H1 (cell line): Measurements from ENCODE around the gene SPOCD1.

Experiments used
- CBX5 ChIP-seq: fragments of 300-800, 300-1000 bp; sonication (generic); IDR thresholded peaks from 2 replicates; pipeline ENCODE4 v1.7.1; 2016; ENCODE audit warnings: antibody characterized with exemption, low read length, low read depth
- CHD2 ChIP-seq: IDR thresholded peaks from 2 replicates; pipeline ENCODE4 v1.6.1; 2012; ENCODE audit warnings: low read length, improper control_type of control experiment
- CTCF ChIP-seq, 3 experiments: IDR thresholded peaks; 1 replicate in 2 of 3; 2 replicates in 1 of 3; pipeline versions ENCODE4 v1.5.1 to v1.6.1; 2011; ENCODE audit warnings: low read length in 3 of 3, mild to moderate bottlenecking in 3 of 3, inconsistent platforms in 2 of 3, low read depth in 1 of 3, moderate library complexity in 1 of 3; ENCODE audit not compliant: insufficient read depth in 1 of 3; ENCODE audit errors: control extremely low read depth in 1 of 3
- EZH2 ChIP-seq: fragments of 200-600 bp; sonication (generic); IDR thresholded peaks from 2 replicates; pipeline ENCODE4 v1.7.1; 2012; ENCODE audit warnings: low read depth, mild to moderate bottlenecking, moderate library complexity, low read length, inconsistent platforms; ENCODE audit not compliant: severe bottlenecking
- POLR2A ChIP-seq, 2 experiments: IDR thresholded peaks; 1 replicate in 1 of 2; 2 replicates in 1 of 2; pipeline ENCODE4 v1.6.1; 2011; ENCODE audit warnings: low read depth in 2 of 2, low read length in 2 of 2, mild to moderate bottlenecking in 2 of 2; ENCODE audit errors: control extremely low read depth in 1 of 2

- TF ChIP-seq EZH2 (no peak), POLR2A (IDR thresholded peaks at IDR 0.05; ENCODE audit: control extremely low read depth in 1 of 2, low read depth in 2 of 2, low read length in 2 of 2) (no peak), CHD2 (no peak), CBX5 (no peak), CTCF (IDR thresholded peaks at IDR 0.05; ENCODE audit: control extremely low read depth in 1 of 3, insufficient read depth in 1 of 3, low read depth in 1 of 3, low read length in 3 of 3) (no peak)
These were observed 52.0 kb downstream of the SPOCD1 start for GRCh38 chr1:31763671-31764311.
